Mesendoderm (in vitro differentiated cells): ENCODE results near the gene CLEC4G.
"Not testable (repeated sequence)": the region's sequence is repeated elsewhere in the genome, so short reads cannot be mapped to it uniquely, and the experiment has no call there.

ENCODE experiments used
- DNase-seq: peaks from one replicate; pipeline ENCODE4 v3.0.0; 2013
- H2AK5ac ChIP-seq: 2 replicates; pipeline ENCODE4 v1.6.1; 2013; ENCODE audit warnings: low read length, inconsistent platforms
- H2BK120ac ChIP-seq: 2 replicates; pipeline ENCODE4 v1.6.1; 2013; ENCODE audit warnings: low read depth, mild to moderate bottlenecking, low read length, moderate library complexity, mixed read lengths
- H2BK15ac ChIP-seq: replicated peaks from 2 replicates; pipeline ENCODE4 v1.6.1; 2013; ENCODE audit warnings: low read depth, mild to moderate bottlenecking, moderate library complexity
- H2BK5ac ChIP-seq: 2 replicates; pipeline ENCODE4 v1.6.1; 2013; ENCODE audit warnings: low read length, inconsistent platforms
- H3K18ac ChIP-seq: 2 replicates; pipeline ENCODE4 v1.6.1; 2013; ENCODE audit warnings: mild to moderate bottlenecking, low read length, mixed read lengths
- H3K23ac ChIP-seq: one replicate; pipeline ENCODE4 v1.6.1; 2013; ENCODE audit warnings: low read length
- H3K27ac ChIP-seq: 2 replicates; pipeline ENCODE4 v1.5.1; 2013; ENCODE audit warnings: low read depth, mild to moderate bottlenecking, inconsistent platforms, low read length, moderate library complexity
- H3K27me3 ChIP-seq: 2 replicates; pipeline ENCODE4 v1.6.1; 2013; ENCODE audit warnings: low read length, control low read depth, mild to moderate bottlenecking, inconsistent platforms; ENCODE audit not compliant: insufficient read depth, poor library complexity
- H3K36me3 ChIP-seq: 2 replicates; pipeline ENCODE4 v1.6.1; 2013; ENCODE audit warnings: low read length, inconsistent platforms; ENCODE audit not compliant: control insufficient read depth, insufficient read depth
- H3K4ac ChIP-seq: one replicate; pipeline ENCODE4 v1.6.1; 2013; ENCODE audit warnings: low read depth, mild to moderate bottlenecking, low read length, moderate library complexity
- H3K4me1 ChIP-seq: 2 replicates; pipeline ENCODE4 v1.6.1; 2013; ENCODE audit warnings: low read depth, low read length, inconsistent platforms; ENCODE audit not compliant: control insufficient read depth
- H3K4me2 ChIP-seq: 2 replicates; pipeline ENCODE4 v1.6.1; 2013; ENCODE audit warnings: low read length
- H3K4me3 ChIP-seq: 2 replicates; pipeline ENCODE4 v1.5.1; 2013; ENCODE audit warnings: mild to moderate bottlenecking, low read length
- H3K56ac ChIP-seq: one replicate; pipeline ENCODE4 v1.6.1; 2013; ENCODE audit warnings: low read length
- H3K79me1 ChIP-seq: 2 replicates; pipeline ENCODE4 v1.6.1; 2013; ENCODE audit warnings: low read length, inconsistent platforms
- H3K79me2 ChIP-seq: 2 replicates; pipeline ENCODE4 v1.6.1; 2013; ENCODE audit warnings: mild to moderate bottlenecking, low read length; ENCODE audit not compliant: control insufficient read depth, insufficient read depth
- H3K9ac ChIP-seq: 2 replicates; pipeline ENCODE4 v1.6.1; 2013; ENCODE audit warnings: low read length, inconsistent platforms
- H4K5ac ChIP-seq: one replicate; pipeline ENCODE4 v1.6.1; 2013; ENCODE audit warnings: low read length
- H4K8ac ChIP-seq: one replicate; pipeline ENCODE4 v1.6.1; 2013; ENCODE audit warnings: low read depth, mild to moderate bottlenecking, control low read depth, low read length, moderate library complexity
- WGBS: extraction: QIAGEN DNeasy Blood & Tissue Kit; methylation state at CpG from one replicate; pipeline ENCODE4 v1.1.7; 2013; ENCODE audit warnings: low lambda C conversion rate, missing lambda C conversion rate; ENCODE audit not compliant: insufficient coverage; ENCODE audit errors: extremely low coverage; 5-methylcytosine and 5-hydroxymethylcytosine counted together

The CLEC4G gene

GRCh38 chr19:7746306-7746705, 14.4 kb upstream of the CLEC4G start:
- H4K8ac ChIP-seq, H3K36me3 ChIP-seq, H3K27ac ChIP-seq, H2BK15ac ChIP-seq, H3K79me2 ChIP-seq, H4K5ac ChIP-seq, H3K18ac ChIP-seq, H3K4me3 ChIP-seq, H3K4me1 ChIP-seq, DNase-seq, H2BK120ac ChIP-seq, H2AK5ac ChIP-seq, H3K27me3 ChIP-seq, H3K23ac ChIP-seq, H3K56ac ChIP-seq, H2BK5ac ChIP-seq, H3K9ac ChIP-seq, H3K79me1 ChIP-seq, H3K4ac ChIP-seq, H3K4me2 ChIP-seq: not testable (repeated sequence)
- WGBS = no CpG with 5 or more reads among the region's 4 CpGs

DNA sequence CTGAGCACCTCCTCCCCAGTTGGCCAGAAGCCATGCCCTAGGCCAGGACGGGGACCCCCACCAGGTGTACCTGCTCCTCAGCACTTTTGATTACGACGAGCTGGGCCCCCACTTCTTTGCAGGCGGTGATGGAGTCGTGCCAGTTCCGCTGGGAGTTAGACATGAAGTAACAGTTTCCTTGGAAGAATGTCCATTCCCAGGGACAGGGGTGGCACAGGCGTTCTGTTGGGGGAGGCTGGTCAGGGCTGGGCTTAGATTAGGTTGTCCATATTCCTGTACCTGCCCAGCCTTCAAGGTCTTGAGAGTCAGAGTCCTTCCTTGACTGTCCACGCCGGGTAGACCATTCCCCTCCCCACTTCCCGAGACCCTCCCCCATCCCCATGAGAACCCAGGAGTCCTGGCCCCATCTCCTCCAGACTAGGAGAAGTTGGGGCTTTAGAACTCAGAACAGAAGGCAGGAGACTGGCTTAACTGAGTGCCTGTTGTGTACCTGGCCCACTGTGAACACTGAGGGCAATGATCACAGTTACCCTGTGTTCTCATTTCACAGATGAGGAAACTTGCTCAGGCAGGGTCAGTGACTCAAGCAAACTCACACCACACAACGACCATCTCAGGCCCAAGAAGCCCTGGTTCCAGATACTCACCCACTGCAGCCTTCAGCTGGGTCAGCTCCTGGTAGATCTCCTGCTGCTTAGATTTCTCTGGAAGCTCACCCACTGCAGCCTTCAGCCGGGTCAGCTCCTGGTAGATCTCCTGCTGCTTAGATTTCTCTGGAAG, 13.2 kb upstream of the CLEC4G start:
- H2BK5ac ChIP-seq = no peak overlapping the region
- no peak overlapping the region for H3K23ac ChIP-seq
- no peaks in the 10 kb centered on the region for H3K4me1 ChIP-seq
- H3K9ac ChIP-seq = no peak overlapping the region
- H3K27me3 ChIP-seq = no peaks in the 10 kb centered on the region
- no peak overlapping the region for H2BK120ac ChIP-seq
- no peak overlapping the region for H4K8ac ChIP-seq
- no peak overlapping the region for H3K56ac ChIP-seq
- H3K4me3 ChIP-seq = no peak overlapping the region
- no CpG with 5 or more reads among the region's 12 CpGs for WGBS
- no peak overlapping the region for H2BK15ac ChIP-seq
- no peak overlapping the region for H3K4ac ChIP-seq
- H3K79me1 ChIP-seq = no peaks in the 10 kb centered on the region
- H3K27ac ChIP-seq = no peak overlapping the region
- no peak overlapping the region for H3K18ac ChIP-seq
- DNase-seq = no peak
- H3K4me2 ChIP-seq = no peak overlapping the region
- H3K79me2 ChIP-seq = no peaks in the 10 kb centered on the region
- no peak overlapping the region for H2AK5ac ChIP-seq
- H3K36me3 ChIP-seq = no peaks in the 10 kb centered on the region
- no peak overlapping the region for H4K5ac ChIP-seq

GRCh38 chr19:7744199-7744786, 12.4 kb upstream of the CLEC4G start:
- Histone ChIP-seq H3K79me1 (no peaks in the 10 kb centered on the region), H2BK120ac (no peak overlapping the region), H3K27me3 (no peaks in the 10 kb centered on the region), H2BK15ac (no peak overlapping the region), H4K8ac (no peak overlapping the region), H3K79me2 (no peaks in the 10 kb centered on the region), H4K5ac (no peak overlapping the region), H3K4me2 (no peak overlapping the region), H3K4ac (no peak overlapping the region), H3K56ac (no peak overlapping the region), H3K9ac (no peak overlapping the region), H3K4me1 (no peaks in the 10 kb centered on the region), H3K18ac (no peak overlapping the region), H2AK5ac (no peak overlapping the region), H3K4me3 (no peak overlapping the region), H3K23ac (no peak overlapping the region), H3K27ac (no peak overlapping the region), H2BK5ac (no peak overlapping the region), H3K36me3 (no peaks in the 10 kb centered on the region)
- no CpG with 5 or more reads among the region's 5 CpGs for WGBS
- no peak for DNase-seq

DNA sequence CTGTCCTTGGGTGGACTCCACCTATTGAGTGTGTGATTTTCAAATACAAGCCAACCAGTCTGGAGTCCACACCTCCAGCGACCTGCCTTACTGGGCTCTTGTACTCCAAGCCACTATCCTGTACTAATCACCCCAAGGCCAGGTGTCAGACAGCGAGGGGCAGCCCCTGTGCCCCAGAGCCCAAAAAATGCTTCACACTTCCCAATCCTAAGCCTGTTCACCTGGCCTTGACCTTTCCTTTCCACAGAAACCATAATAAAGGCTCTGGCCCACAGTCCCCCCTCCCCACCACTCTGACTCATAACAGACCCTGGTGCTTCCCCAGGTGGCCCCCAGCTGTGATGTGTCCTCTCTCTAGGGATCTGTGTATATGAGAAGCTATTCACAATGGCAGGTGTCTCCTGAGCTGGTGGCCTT, 11.5 kb upstream of the CLEC4G start:
- no peak overlapping the region for H3K56ac ChIP-seq
- no CpG with 5 or more reads among the region's 2 CpGs for WGBS

DNA sequence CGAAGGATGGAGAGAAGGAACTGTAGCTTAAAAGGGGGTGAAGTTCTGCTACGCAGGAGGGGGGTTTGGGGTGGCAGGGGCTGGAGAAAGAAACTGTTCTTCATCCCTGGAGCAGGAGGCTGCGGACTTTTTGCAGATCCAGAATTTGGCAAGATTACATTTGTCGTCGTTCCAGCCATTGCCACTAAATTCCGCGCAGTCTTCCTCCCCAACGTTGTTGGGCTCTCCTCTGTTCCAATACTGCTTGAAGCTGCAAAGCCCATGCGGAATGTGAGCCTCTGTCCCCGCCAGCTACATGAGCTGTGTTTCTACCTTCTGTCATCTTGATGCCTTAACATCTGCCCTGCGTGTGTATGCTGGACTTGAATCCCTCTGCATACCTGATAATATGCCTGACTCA, 11.1 kb upstream of the CLEC4G start:
- Histone ChIP-seq H3K27me3 (no peaks in the 10 kb centered on the region), H3K4me3 (no peak overlapping the region), H2BK5ac (no peak overlapping the region), H2BK15ac (no peak overlapping the region), H2BK120ac (no peak overlapping the region), H3K79me1 (no peaks in the 10 kb centered on the region), H3K27ac (no peak overlapping the region), H4K5ac (no peak overlapping the region), H3K23ac (no peak overlapping the region), H3K4me2 (no peak overlapping the region), H2AK5ac (no peak overlapping the region), H3K18ac (no peak overlapping the region), H4K8ac (no peak overlapping the region), H3K9ac (no peak overlapping the region), H3K4ac (no peak overlapping the region), H3K56ac (no peak overlapping the region), H3K36me3 (no peaks in the 10 kb centered on the region), H3K79me2 (no peaks in the 10 kb centered on the region), H3K4me1 (no peaks in the 10 kb centered on the region)
- no peak for DNase-seq
- no CpG with 5 or more reads among the region's 11 CpGs for WGBS

More for the DNA sequence above, 11.5 kb upstream of the CLEC4G start:
- H2BK15ac ChIP-seq = no peak overlapping the region
- no peak overlapping the region for H3K9ac ChIP-seq
- no peak overlapping the region for H3K4ac ChIP-seq
- no peak overlapping the region for H4K5ac ChIP-seq
- H3K4me1 ChIP-seq = no peaks in the 10 kb centered on the region
- no peak overlapping the region for H3K4me2 ChIP-seq
- no peaks in the 10 kb centered on the region for H3K79me2 ChIP-seq
- H3K27me3 ChIP-seq = no peaks in the 10 kb centered on the region
- H3K18ac ChIP-seq = no peak overlapping the region
- no peak overlapping the region for H4K8ac ChIP-seq
- H2AK5ac ChIP-seq = no peak overlapping the region
- H3K4me3 ChIP-seq = no peak overlapping the region
- H3K36me3 ChIP-seq = no peaks in the 10 kb centered on the region
- no peak for DNase-seq
- no peak overlapping the region for H2BK120ac ChIP-seq
- H3K27ac ChIP-seq = no peak overlapping the region
- H3K23ac ChIP-seq = no peak overlapping the region
- H2BK5ac ChIP-seq = no peak overlapping the region
- no peaks in the 10 kb centered on the region for H3K79me1 ChIP-seq
